Stomach (tissue), 4 donors: ENCODE results near the gene ZNF18.

Experiments
- CTCF ChIP-seq, 7 experiments: fragments of 450-650 bp in 4 of 7; fragments of 200-600 bp in 3 of 7; sonication (generic) in 3 of 7; IDR thresholded peaks; one replicate each; pipeline ENCODE4 v1.5.1; 2016 to 2019; ENCODE audit warnings: antibody characterized with exemption in 7 of 7, control low read depth in 2 of 7, mild to moderate bottlenecking in 1 of 7
- EP300 ChIP-seq: sonication (generic); formaldehyde crosslinking; IDR thresholded peaks from one replicate; pipeline ENCODE4 v1.6.1; 2017; ENCODE audit warnings: antibody characterized with exemption
- POLR2A ChIP-seq, 4 donors: fragments of 450-650 bp; IDR thresholded peaks; one replicate each; pipeline ENCODE4 v1.6.1; 2016; ENCODE audit warnings: antibody characterized with exemption in 4 of 4, control low read depth in 2 of 4, mild to moderate bottlenecking in 1 of 4, moderate library complexity in 1 of 4
- POLR2AphosphoS5 ChIP-seq, 3 donors: sonication (generic); formaldehyde crosslinking; IDR thresholded peaks; one replicate each; pipeline ENCODE4 v1.6.1; 2016; ENCODE audit warnings: antibody characterized with exemption in 3 of 3

- TF ChIP-seq POLR2A (IDR thresholded peaks at IDR 0.05) (no peak), CTCF (IDR thresholded peaks at IDR 0.05) (no peak), EP300 (no peak), POLR2AphosphoS5 (IDR thresholded peaks at IDR 0.05) (no peak)
Measured at GRCh38 chr17:11948789-11949188, 48.5 kb downstream of the ZNF18 start.
